Measurements from ENCODE around the gene PSMG4. TPM values are rescaled to one million over a fixed set of nuclear protein-coding genes. Genes with fewer than 3 reads are reported as not detected.

Gene PSMG4
- total RNA-seq, 2 experiments from 2014 or later = 12.3 to 12.8 TPM

DNA sequence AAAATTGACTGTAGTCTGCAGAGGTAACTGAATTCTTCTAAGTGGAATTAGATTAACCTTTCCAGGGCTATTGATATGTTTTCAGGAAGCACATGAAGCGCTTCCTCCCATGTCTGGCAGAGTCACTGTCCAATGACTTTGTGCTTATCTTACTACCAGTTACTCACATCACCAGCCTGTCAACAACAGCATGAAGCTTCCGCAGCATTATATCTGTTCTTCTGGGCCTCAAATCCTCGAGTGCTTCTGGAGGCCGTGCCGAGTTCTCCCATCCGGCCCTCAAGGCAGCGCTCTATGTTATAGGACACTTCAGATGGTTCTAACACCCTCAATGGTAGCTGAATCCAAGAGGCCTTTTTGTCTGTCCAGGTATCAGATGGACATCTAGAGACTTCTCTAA lies 33.2 kb downstream of the PSMG4 start:
- H3K4me3 Mint-ChIP-seq = no peak overlapping the region
- no peaks in the 10 kb centered on the region for H3K4me1 Mint-ChIP-seq (ENCODE audit: low read depth)
- H3K27ac Mint-ChIP-seq = no peak overlapping the region
- H3K9me3 Mint-ChIP-seq = no peaks in the 10 kb centered on the region
- no peaks in the 10 kb centered on the region for H3K27me3 Mint-ChIP-seq
- Histone ChIP-seq H3K4me1 (ENCODE audit: insufficient read depth, low read length) (no peaks in the 10 kb centered on the region), H3K27ac (ENCODE audit: low read depth in 1 of 2, low read length in 2 of 2) (no peak overlapping the region), H3K27me3 (ENCODE audit: control insufficient read depth in 1 of 2, insufficient read depth in 2 of 2, low read length in 2 of 2) (no peaks in the 10 kb centered on the region), H3K9me3 (ENCODE audit: control insufficient read depth in 1 of 2, insufficient read depth in 1 of 2, low read length in 2 of 2) (no peaks in the 10 kb centered on the region), H3K4me3 (ENCODE audit: low read length) (no peak overlapping the region), H3K36me3 (ENCODE audit: insufficient read depth, low read length) (no peaks in the 10 kb centered on the region)
- DNase-seq (peak in 1 of 14 experiments; percentile 4), ATAC-seq (ENCODE audit: poor library complexity) (no peak)
- intact Hi-C loops (cut with DNase I, micrococcal nuclease) = no loop called here
- TF ChIP-seq, protein P1, sequence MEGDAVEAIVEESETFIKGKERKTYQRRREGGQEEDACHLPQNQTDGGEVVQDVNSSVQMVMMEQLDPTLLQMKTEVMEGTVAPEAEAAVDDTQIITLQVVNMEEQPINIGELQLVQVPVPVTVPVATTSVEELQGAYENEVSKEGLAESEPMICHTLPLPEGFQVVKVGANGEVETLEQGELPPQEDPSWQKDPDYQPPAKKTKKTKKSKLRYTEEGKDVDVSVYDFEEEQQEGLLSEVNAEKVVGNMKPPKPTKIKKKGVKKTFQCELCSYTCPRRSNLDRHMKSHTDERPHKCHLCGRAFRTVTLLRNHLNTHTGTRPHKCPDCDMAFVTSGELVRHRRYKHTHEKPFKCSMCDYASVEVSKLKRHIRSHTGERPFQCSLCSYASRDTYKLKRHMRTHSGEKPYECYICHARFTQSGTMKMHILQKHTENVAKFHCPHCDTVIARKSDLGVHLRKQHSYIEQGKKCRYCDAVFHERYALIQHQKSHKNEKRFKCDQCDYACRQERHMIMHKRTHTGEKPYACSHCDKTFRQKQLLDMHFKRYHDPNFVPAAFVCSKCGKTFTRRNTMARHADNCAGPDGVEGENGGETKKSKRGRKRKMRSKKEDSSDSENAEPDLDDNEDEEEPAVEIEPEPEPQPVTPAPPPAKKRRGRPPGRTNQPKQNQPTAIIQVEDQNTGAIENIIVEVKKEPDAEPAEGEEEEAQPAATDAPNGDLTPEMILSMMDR (IDR thresholded peaks at IDR 0.05) = no peak
- ChIA-PET POLR2A (no interaction called here), CTCF (interaction anchor here (1.0 kb wide), 1 partner anchor 168 kb away, joined by 3 read pairs; no protein-coding TSS in a partner anchor)
- no peaks in the 10 kb centered on the region for H3K36me3 Mint-ChIP-seq (ENCODE audit: low read depth)

DNA sequence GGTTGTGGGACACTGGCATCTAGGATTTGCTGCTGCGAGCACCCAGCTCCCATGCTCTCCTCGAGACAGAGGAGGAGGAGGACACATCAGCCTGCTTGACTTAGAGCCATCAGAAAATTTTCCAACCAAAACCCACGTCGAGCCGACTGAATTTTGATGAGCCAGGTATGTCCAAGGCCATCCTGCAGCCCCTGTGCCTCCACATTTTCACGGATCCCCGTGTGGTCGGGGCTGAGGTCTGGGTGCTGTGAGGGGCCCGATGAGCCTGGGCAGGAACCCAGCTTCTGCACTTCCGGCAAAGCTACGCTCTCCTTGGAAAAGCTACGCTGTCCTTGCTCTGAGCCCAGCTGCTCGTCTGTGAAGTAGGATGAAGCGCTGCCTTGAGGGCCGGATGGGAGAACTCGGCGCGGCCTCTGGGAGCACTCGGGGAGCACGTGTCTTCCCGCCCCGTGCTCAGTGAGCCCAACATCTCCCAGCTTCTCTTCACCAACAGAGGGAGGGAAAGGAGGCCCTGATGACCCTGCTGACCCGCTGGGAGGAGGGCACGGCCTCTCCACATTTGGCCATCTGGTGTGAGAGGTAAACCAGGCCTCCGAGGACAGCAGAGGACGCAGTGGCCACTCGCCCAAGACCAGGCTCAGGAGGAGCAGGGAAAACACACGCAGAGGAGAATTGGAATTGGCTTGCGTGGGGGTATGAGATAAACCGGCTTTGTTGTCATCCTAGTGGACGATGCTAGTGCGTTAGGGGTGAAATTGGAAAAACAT lies 33.9 kb downstream of the PSMG4 start:
- H3K9me3 ChIP-seq (ENCODE audit: control insufficient read depth in 1 of 2, insufficient read depth in 1 of 2, low read length in 2 of 2) = no peaks in the 10 kb centered on the region
- DNase-seq (peak in 1 of 14 experiments; percentile 17), ATAC-seq (ENCODE audit: poor library complexity) (no peak)
- Mint-ChIP-seq H3K4me3 (no peak overlapping the region), H3K4me1 (ENCODE audit: low read depth) (no peaks in the 10 kb centered on the region), H3K27me3 (no peaks in the 10 kb centered on the region), H3K36me3 (ENCODE audit: low read depth) (no peaks in the 10 kb centered on the region), H3K9me3 (no peaks in the 10 kb centered on the region), H3K27ac (no peak overlapping the region)
- H3K4me1 ChIP-seq (ENCODE audit: insufficient read depth, low read length) = no peaks in the 10 kb centered on the region
- H3K4me3 ChIP-seq (ENCODE audit: low read length) = no peak overlapping the region
- no peak overlapping the region for H3K27ac ChIP-seq (ENCODE audit: low read depth in 1 of 2, low read length in 2 of 2)
- POLR2A ChIA-PET = no interaction called here
- H3K36me3 ChIP-seq (ENCODE audit: insufficient read depth, low read length) = no peaks in the 10 kb centered on the region
- CTCF ChIA-PET = interaction anchor here (1.0 kb wide), 1 partner anchor 168 kb away, joined by 3 read pairs; no protein-coding TSS in a partner anchor
- H3K27me3 ChIP-seq (ENCODE audit: control insufficient read depth in 1 of 2, insufficient read depth in 2 of 2, low read length in 2 of 2) = no peaks in the 10 kb centered on the region
- TF ChIP-seq, protein P1 (IDR thresholded peaks at IDR 0.05) = no peak
- intact Hi-C loops (cut with DNase I, micrococcal nuclease) = no loop called here

DNA sequence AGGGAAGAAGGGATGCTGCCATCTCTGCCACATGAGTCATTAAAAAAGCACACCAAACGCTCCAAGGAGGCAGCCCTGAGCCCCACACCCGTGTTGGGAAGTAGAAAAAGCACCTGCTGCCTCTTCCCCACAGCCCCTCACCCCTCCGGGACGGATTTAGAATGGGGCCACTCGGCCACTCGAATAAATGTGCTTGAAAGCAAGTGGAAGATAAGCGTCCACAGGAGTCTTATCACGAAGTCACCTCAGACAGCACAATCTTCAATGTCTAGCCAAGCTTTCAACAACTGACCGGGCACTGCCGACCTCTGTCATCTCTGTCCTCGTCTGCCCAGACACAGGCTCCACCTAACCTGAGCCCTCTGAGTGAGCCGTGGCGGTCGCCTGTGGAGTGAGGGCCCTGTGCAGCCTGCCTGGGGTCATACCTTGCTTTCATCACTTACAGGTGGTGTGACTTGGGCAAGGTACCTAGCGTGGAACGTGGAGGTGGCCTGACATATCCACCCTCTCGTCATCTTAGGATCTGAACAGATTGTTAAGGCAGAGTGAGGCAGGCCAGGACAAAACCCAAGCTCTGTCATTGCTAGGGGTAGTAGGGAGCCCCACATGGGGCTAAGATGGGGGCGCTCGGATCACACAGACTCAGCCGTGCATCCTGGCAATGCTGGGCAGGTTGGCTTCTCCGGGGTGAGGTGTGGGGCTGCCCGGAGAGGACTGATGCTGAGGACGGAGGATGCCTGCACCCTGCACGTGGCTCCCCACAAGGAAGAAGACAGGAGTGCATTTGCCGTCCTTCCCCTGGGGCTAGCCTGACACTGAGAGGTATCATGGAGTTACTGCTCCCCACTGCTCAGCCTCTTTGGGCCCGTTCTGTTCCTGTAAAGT lies 34.8 kb downstream of the PSMG4 start:
- no peak overlapping the region for H3K4me3 ChIP-seq (ENCODE audit: low read length)
- no peak overlapping the region for H3K27ac ChIP-seq (ENCODE audit: low read depth in 1 of 2, low read length in 2 of 2)
- Mint-ChIP-seq H3K9me3 (no peaks in the 10 kb centered on the region), H3K36me3 (ENCODE audit: low read depth) (no peaks in the 10 kb centered on the region), H3K4me3 (no peak overlapping the region), H3K27ac (no peak overlapping the region), H3K27me3 (no peaks in the 10 kb centered on the region), H3K4me1 (ENCODE audit: low read depth) (no peaks in the 10 kb centered on the region)
- TF ChIP-seq, protein P1 (IDR thresholded peaks at IDR 0.05) = no peak
- no peaks in the 10 kb centered on the region for H3K4me1 ChIP-seq (ENCODE audit: insufficient read depth, low read length)
- DNase-seq = peak in 1 of 14 experiments; percentile 17
- ChIA-PET POLR2A (no interaction called here), CTCF (no interaction called here)
- no peaks in the 10 kb centered on the region for H3K9me3 ChIP-seq (ENCODE audit: control insufficient read depth in 1 of 2, insufficient read depth in 1 of 2, low read length in 2 of 2)
- ATAC-seq (ENCODE audit: poor library complexity) = no peak
- no peaks in the 10 kb centered on the region for H3K36me3 ChIP-seq (ENCODE audit: insufficient read depth, low read length)
- intact Hi-C loops (cut with DNase I, micrococcal nuclease) = no loop called here
- no peaks in the 10 kb centered on the region for H3K27me3 ChIP-seq (ENCODE audit: control insufficient read depth in 1 of 2, insufficient read depth in 2 of 2, low read length in 2 of 2)
